T-cell (primary cell): ENCODE data around the gene ZNF423. TPM values are rescaled to one million over a fixed set of nuclear protein-coding genes. Genes with fewer than 3 reads are reported as not detected.

ENCODE experiments used
- ATAC-seq, 4 experiments: fragments of 200-7000 bp in 3 of 4; fragments of 150-1000 bp in 1 of 4; cut with Tn5 transposase; replicated peaks in 1 of 4; 1 replicate in 3 of 4; 2 replicates in 1 of 4; pipeline ENCODE4 v1.10.0; 2021; ENCODE audit warnings: moderate library complexity in 3 of 4, mild to moderate bottlenecking in 2 of 4, moderate number of reproducible peaks in 1 of 4
- CTCF ChIA-PET, 2 donors: fragments of 300-600 bp; sonication (Branson Sonifier 250); formaldehyde crosslinking; loops; one replicate each; lab custom pipeline; 2022; ENCODE audit warnings: antibody characterized with exemption in 2 of 2; lab: Charles Lee
- POLR2A ChIA-PET, 2 donors: fragments of 300-600 bp; sonication (Branson Sonifier 250); formaldehyde crosslinking; loops; one replicate each; lab custom pipeline; 2022; ENCODE audit warnings: antibody characterized with exemption in 2 of 2; lab: Charles Lee
- DNase-seq, 35 experiments: peaks; one replicate each; pipeline versions ENCODE4 v3.0.0 to v3.0.0-alpha.2; 2013 to 2023
- H3K27ac ChIP-seq: one replicate; pipeline ENCODE4 v1.5.1; 2013; ENCODE audit warnings: low read length
- H3K27me3 ChIP-seq, 2 experiments: replicated peaks in 1 of 2; 1 replicate in 1 of 2; 2 replicates in 1 of 2; pipeline versions ENCODE4 v1.6.1 to v1.7.0; 2013; ENCODE audit warnings: low read length in 1 of 2, mixed read lengths in 1 of 2; ENCODE audit not compliant: control insufficient read depth in 2 of 2, insufficient read depth in 2 of 2; ENCODE audit errors: extremely low read depth in 1 of 2
- H3K36me3 ChIP-seq, 2 donors: 1 replicate in 1 of 2; 2 replicates in 1 of 2; pipeline versions ENCODE4 v1.6.1 to v1.7.0; 2013; ENCODE audit warnings: low read length in 1 of 2; ENCODE audit not compliant: control insufficient read depth in 2 of 2, insufficient read depth in 1 of 2; ENCODE audit errors: extremely low read depth in 1 of 2
- H3K4me1 ChIP-seq, 2 experiments: 1 replicate in 1 of 2; 2 replicates in 1 of 2; pipeline versions ENCODE4 v1.6.1 to v1.7.0; 2013; ENCODE audit warnings: low read length in 2 of 2, mixed read lengths in 1 of 2; ENCODE audit not compliant: insufficient read depth in 2 of 2, control insufficient read depth in 1 of 2; ENCODE audit errors: extremely low read depth in 1 of 2
- H3K4me3 ChIP-seq, 2 donors: 1 replicate in 1 of 2; 2 replicates in 1 of 2; pipeline versions ENCODE4 v1.5.1 to v1.7.0; 2013; ENCODE audit warnings: mild to moderate bottlenecking in 2 of 2, low read length in 1 of 2, moderate library complexity in 1 of 2; ENCODE audit not compliant: control insufficient read depth in 1 of 2; ENCODE audit errors: extremely low read depth in 1 of 2
- H3K9me3 ChIP-seq: 2 replicates; pipeline ENCODE4 v1.7.0; 2013
- H3K27ac Mint-ChIP-seq, 2 donors: one replicate each; pipeline ENCODE4 v1.8.0; 2020 to 2021; ENCODE audit warnings: mild to moderate bottlenecking in 2 of 2, mixed read lengths in 2 of 2
- H3K27me3 Mint-ChIP-seq, 2 donors: one replicate each; pipeline ENCODE4 v1.8.0; 2021 to 2022; ENCODE audit warnings: mixed read lengths in 2 of 2
- H3K36me3 Mint-ChIP-seq: one replicate; pipeline ENCODE4 v1.8.0; 2021; ENCODE audit warnings: mixed read lengths
- H3K4me1 Mint-ChIP-seq, 3 donors: one replicate each; pipeline ENCODE4 v1.8.0; 2020 to 2022; ENCODE audit warnings: mixed read lengths in 3 of 3, mild to moderate bottlenecking in 1 of 3
- H3K4me3 Mint-ChIP-seq, 3 donors: one replicate each; pipeline ENCODE4 v1.8.0; 2020 to 2022; ENCODE audit warnings: mild to moderate bottlenecking in 3 of 3, mixed read lengths in 3 of 3, moderate library complexity in 3 of 3
- H3K9me3 Mint-ChIP-seq, 3 donors: one replicate each; pipeline ENCODE4 v1.8.0; 2020 to 2022; ENCODE audit warnings: mixed read lengths in 3 of 3
- WGBS: methylation state at CpG from one replicate; pipeline ENCODE4 v1.1.5; 2013; ENCODE audit warnings: missing lambda C conversion rate; ENCODE audit not compliant: insufficient coverage; 5-methylcytosine and 5-hydroxymethylcytosine counted together
- total RNA-seq, 35 experiments: library from RNA in 6 of 35; stranded (reverse) in 6 of 35; fragments of 120-200 nt in 1 of 35; gene quantifications; one replicate each; pipeline versions ENCODE4 v1.2.1 to v1.2.4 and lab custom pipeline; 2013 to 2026

ZNF423 gene
- total RNA-seq, 5 donors from 2014 or later (not counting 1 experiment from before 2014, with no cell fraction given), result 0.07 to 0.12 TPM; not detected in 3

- Mint-ChIP-seq H3K27ac (no peak overlapping the region), H3K9me3 (peaks cover 8 to 25% (median 15%) of the 10 kb centered on the region in 3 donors), H3K36me3 (peaks cover 3% of the 10 kb centered on the region), H3K4me1 (no peaks in the 10 kb centered on the region), H3K4me3 (no peak overlapping the region), H3K27me3 (peaks cover 4 to 8% of the 10 kb centered on the region in 2 donors)
- H3K27me3 ChIP-seq, result peaks cover 0 to 11% of the 10 kb centered on the region in 2 experiments
- CTCF ChIA-PET, result interaction anchor here in 1 of 2 donors (0.6 kb wide), 1 partner anchor 531 kb away, joined by 3 read pairs; no protein-coding TSS in a partner anchor
- H3K9me3 ChIP-seq, result no peaks in the 10 kb centered on the region
- no peak for ATAC-seq
- POLR2A ChIA-PET, result no interaction called here
- no peak overlapping the region for H3K27ac ChIP-seq
- H3K4me3 ChIP-seq, result no peak overlapping the region
- H3K36me3 ChIP-seq, result no peaks in the 10 kb centered on the region
- no peak for DNase-seq
- H3K4me1 ChIP-seq, result no peaks in the 10 kb centered on the region
- WGBS, result 92% methylated on average over 2 of the region's 4 CpGs
Observed at GRCh38 chr16:49651226-49651625, 204.7 kb downstream of the ZNF423 start.

- DNase-seq (no peak), ATAC-seq (no peak)
- Mint-ChIP-seq H3K27ac (no peak overlapping the region), H3K36me3 (peaks cover 3% of the 10 kb centered on the region), H3K9me3 (peaks cover 14 to 29% (median 15%) of the 10 kb centered on the region in 3 donors), H3K4me3 (no peak overlapping the region), H3K27me3 (peaks cover 4 to 8% of the 10 kb centered on the region in 2 donors), H3K4me1 (no peaks in the 10 kb centered on the region)
- Histone ChIP-seq H3K4me1 (no peaks in the 10 kb centered on the region), H3K27ac (no peak overlapping the region), H3K9me3 (no peaks in the 10 kb centered on the region), H3K36me3 (no peaks in the 10 kb centered on the region), H3K27me3 (peaks cover 0 to 10% of the 10 kb centered on the region in 2 experiments), H3K4me3 (no peak overlapping the region)
- no CpG with 5 or more reads among the region's 1 CpG for WGBS
- CTCF ChIA-PET, result interaction anchor here in 1 of 2 donors (0.6 kb wide), 1 partner anchor 348 kb away, joined by 4 read pairs; no protein-coding TSS in a partner anchor
- POLR2A ChIA-PET, result no interaction called here
Observed at GRCh38 chr16:49650603-49651002, 205.3 kb downstream of the ZNF423 start.

- POLR2A ChIA-PET, result no interaction called here
- no peak for DNase-seq
- Mint-ChIP-seq H3K9me3 (peaks cover 15 to 30% (median 15%) of the 10 kb centered on the region in 3 donors), H3K27me3 (peaks cover 4 to 8% of the 10 kb centered on the region in 2 donors), H3K36me3 (peaks cover 3% of the 10 kb centered on the region), H3K4me3 (no peak overlapping the region), H3K27ac (no peak overlapping the region), H3K4me1 (no peaks in the 10 kb centered on the region)
- Histone ChIP-seq H3K27me3 (peaks cover 0 to 7% of the 10 kb centered on the region in 2 experiments), H3K4me1 (no peaks in the 10 kb centered on the region), H3K36me3 (no peaks in the 10 kb centered on the region), H3K27ac (no peak overlapping the region), H3K9me3 (no peaks in the 10 kb centered on the region), H3K4me3 (no peak overlapping the region)
- no peak for ATAC-seq
- 71% methylated on average over 1 of the region's 5 CpGs for WGBS
- CTCF ChIA-PET, result interaction anchor here in 1 of 2 donors (0.7 kb wide), 1 partner anchor 22 kb away, joined by 3 read pairs; no protein-coding TSS in a partner anchor
Observed at GRCh38 chr16:49649013-49649765, 206.7 kb downstream of the ZNF423 start.

GRCh38 chr16:49647673-49648072, 208.2 kb downstream of the ZNF423 start:
- no peaks in the 10 kb centered on the region for H3K9me3 ChIP-seq
- ChIA-PET POLR2A (no interaction called here), CTCF (no interaction called here)
- H3K4me3 Mint-ChIP-seq, result no peak overlapping the region
- no peaks in the 10 kb centered on the region for H3K4me1 Mint-ChIP-seq
- H3K27ac ChIP-seq, result no peak overlapping the region
- H3K4me1 ChIP-seq, result no peaks in the 10 kb centered on the region
- H3K27me3 Mint-ChIP-seq, result peaks cover 1 to 3% of the 10 kb centered on the region in 2 donors
- H3K9me3 Mint-ChIP-seq, result peaks cover 15 to 30% (median 15%) of the 10 kb centered on the region in 3 donors
- H3K27ac Mint-ChIP-seq, result no peak overlapping the region
- H3K36me3 Mint-ChIP-seq, result peaks cover 3% of the 10 kb centered on the region
- no CpG with 5 or more reads among the region's 2 CpGs for WGBS
- peaks cover 0 to 7% of the 10 kb centered on the region in 2 experiments for H3K27me3 ChIP-seq
- DNase-seq, result no peak
- H3K36me3 ChIP-seq, result no peaks in the 10 kb centered on the region
- H3K4me3 ChIP-seq, result no peak overlapping the region
- no peak for ATAC-seq

DNA sequence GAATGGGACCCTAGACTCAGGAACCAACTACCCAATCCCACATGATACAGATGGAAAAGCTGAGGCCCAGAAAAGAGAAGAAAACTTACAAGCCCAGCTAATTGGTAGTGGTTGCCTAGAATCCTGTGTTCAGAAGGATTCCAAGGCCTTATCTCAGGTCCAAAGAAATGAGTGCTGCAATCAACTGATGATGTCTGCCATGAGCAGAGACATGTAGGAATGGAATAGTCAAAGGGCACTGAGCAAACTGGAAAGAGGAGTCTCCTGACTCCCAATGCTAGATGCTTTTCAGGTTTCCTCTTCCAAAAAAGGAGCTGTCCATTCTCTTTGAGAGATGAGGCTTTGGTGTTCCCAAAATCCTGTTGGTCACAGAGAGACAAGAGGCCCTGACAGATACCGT, 210.6 kb downstream of the ZNF423 start:
- Mint-ChIP-seq H3K36me3 (peaks cover 3% of the 10 kb centered on the region), H3K27ac (no peak overlapping the region), H3K9me3 (peaks cover 15 to 30% (median 15%) of the 10 kb centered on the region in 3 donors), H3K4me1 (no peaks in the 10 kb centered on the region), H3K27me3 (peaks cover 3 to 5% of the 10 kb centered on the region in 2 donors), H3K4me3 (no peak overlapping the region)
- DNase-seq (no peak), ATAC-seq (no peak)
- H3K27ac ChIP-seq, result no peak overlapping the region
- ChIA-PET POLR2A (no interaction called here), CTCF (no interaction called here)
- no peak overlapping the region for H3K4me3 ChIP-seq
- no CpG with 5 or more reads among the region's 1 CpG for WGBS
- H3K4me1 ChIP-seq, result no peaks in the 10 kb centered on the region
- H3K27me3 ChIP-seq, result peaks cover 0 to 10% of the 10 kb centered on the region in 2 experiments
- H3K9me3 ChIP-seq, result no peaks in the 10 kb centered on the region
- no peaks in the 10 kb centered on the region for H3K36me3 ChIP-seq

DNA sequence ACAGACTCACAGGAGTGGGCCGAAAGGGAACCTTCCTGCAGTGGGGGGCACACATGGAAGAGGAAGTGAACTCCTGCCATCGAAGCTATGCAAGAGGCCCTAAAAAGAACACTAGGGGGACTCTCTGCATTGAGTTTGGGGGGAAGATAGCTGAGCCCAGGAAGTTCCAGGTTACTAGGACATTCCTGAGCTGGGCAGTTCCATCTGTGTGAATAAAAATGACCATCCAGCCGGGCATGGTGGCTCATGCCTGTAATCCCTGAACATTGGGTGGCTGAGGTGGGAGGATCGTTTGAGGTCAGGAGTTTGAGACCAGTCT, 211.8 kb downstream of the ZNF423 start:
- DNase-seq (no peak), ATAC-seq (no peak)
- H3K9me3 ChIP-seq, result no peaks in the 10 kb centered on the region
- H3K36me3 Mint-ChIP-seq, result peaks cover 3% of the 10 kb centered on the region
- H3K4me1 ChIP-seq, result no peaks in the 10 kb centered on the region
- peaks cover 0 to 16% of the 10 kb centered on the region in 2 experiments for H3K27me3 ChIP-seq
- POLR2A ChIA-PET, result no interaction called here
- no peaks in the 10 kb centered on the region for H3K36me3 ChIP-seq
- H3K4me3 ChIP-seq, result no peak overlapping the region
- CTCF ChIA-PET, result no interaction called here
- H3K27ac ChIP-seq, result no peak overlapping the region
- peaks cover 15 to 26% (median 15%) of the 10 kb centered on the region in 3 donors for H3K9me3 Mint-ChIP-seq
- H3K27ac Mint-ChIP-seq, result no peak overlapping the region
- peaks cover 3 to 10% of the 10 kb centered on the region in 2 donors for H3K27me3 Mint-ChIP-seq
- no peak overlapping the region for H3K4me3 Mint-ChIP-seq
- no peaks in the 10 kb centered on the region for H3K4me1 Mint-ChIP-seq
- 32% methylated on average over 2 of the region's 4 CpGs for WGBS
